Stimulated activated CD4-positive, alpha-beta T cell treated with anti-CD3 and anti-CD28 coated beads, Interleukin-4, amount 100 ng/mL, for 24 hours (primary cell): ENCODE data around the gene IL17REL.

Source experiments
- DNase-seq: peaks from one replicate; pipeline ENCODE4 v3.0.0-alpha.2; 2020

IL17REL gene

GRCh38 chr22:50012211-50013181 is at the start of gene IL17REL:
IL17REL (minus strand) TSS chr22:50012765; CDS start chr22:50012646, 119 bp downstream.
- DNase-seq = no peak

- DNase-seq = no peak
Observed at GRCh38 chr22:50061824-50062355, 49.3 kb upstream of the IL17REL start.

GRCh38 chr22:50061141-50061823 is 48.7 kb upstream of the IL17REL start:
- DNase-seq = no peak

DNA sequence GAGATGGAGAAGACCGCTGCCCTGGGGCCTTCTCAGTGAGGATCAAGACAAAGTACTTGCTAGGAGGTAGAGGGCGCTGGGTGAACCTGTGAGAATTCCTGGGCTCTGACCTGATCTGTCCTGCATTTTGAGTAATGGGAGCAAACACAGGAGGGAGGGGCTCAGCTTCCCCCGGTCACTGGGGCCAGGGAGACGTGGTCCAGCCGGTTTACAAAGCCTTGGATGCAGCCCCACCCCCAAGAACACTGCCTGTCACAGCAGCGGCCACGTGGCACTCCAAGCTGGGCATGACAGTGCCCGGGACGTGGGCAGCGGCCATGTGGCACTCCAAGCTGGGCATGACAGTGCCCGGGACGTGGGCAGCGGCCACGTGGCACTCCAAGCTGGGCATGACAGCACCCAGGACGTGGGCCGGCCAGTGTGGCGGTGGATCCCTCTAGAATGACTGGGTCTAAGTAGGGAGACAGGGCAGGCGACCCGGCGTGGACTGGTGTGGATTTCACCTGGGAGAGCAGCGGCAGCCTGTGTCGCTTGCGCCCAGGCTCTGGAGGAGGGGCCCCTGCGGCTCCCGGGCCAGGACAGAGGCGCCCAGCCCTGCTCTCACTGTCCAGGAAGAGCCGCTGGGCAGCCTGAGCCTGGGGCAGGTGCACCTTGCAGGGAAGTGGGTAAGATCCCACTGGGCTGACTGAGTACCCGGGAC is 48.0 kb upstream of the IL17REL start:
- DNase-seq = no peak

DNA sequence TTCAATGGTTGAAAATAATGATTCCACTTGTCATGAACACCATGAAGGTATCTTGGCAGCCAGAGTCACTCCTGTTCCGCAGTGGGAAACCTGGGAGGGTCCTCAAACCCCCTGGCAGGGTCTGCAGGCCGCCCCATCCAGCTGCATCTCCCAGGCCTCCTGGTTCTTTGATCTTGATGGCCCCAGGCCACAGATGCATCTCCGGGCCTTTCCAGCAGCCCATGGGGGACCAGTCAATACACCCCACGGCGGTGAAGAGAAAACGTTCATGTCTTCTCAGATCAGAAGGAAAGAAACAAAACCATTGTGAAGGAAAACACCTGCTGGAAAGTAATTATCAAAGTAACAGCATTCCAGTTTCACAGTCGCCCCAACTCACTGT is 47.3 kb upstream of the IL17REL start:
- DNase-seq = no peak

- no peak for DNase-seq
Observed at GRCh38 chr22:50058906-50059880, 46.6 kb upstream of the IL17REL start.

DNA sequence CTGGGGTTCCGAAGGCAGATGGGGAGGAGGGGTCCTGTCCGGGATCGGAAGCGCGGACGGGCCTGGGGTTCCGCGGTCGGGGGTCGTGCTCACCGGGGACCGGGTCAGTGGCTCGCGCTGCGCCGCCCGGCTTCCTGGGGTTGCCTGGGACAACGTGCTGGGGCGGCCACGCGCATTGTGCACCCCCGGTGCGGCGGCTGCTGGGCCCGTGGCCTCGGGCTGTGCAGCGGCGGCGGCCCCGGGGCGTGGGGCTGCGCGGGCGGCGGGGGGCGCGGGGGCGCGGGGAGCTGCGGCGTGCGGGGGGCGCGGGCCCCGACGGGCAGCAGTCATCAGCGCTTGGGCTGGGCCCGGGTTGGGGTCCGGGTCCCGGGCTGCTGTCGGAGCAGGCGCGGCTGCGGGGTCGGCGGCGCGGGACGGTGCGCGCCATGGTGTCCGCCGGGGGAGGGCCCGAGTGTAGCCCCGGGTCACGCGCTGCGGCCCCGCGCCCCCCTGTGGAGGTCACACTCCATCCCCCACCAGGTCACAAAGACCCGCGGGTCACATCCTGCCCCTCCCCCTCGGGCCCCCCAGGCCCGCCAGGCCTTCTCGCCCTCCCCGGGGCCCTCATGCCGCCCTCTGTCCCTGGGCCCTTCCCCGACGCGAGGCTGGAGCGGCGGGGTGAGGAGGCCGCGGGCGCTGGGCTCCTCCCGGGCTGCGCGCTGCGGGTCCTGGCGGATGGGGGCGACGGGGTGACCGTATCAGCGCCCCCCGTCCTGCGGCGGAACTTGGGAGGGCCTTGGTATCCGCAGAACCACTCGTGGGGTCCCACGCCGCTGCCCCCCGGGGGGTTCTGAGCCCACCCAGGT is 45.7 kb upstream of the IL17REL start, which contains the start of gene TTLL8:
Gene TTLL8 (minus strand): TSS at position 238 of the 845 bp plus-strand sequence.
- no peak for DNase-seq

DNA sequence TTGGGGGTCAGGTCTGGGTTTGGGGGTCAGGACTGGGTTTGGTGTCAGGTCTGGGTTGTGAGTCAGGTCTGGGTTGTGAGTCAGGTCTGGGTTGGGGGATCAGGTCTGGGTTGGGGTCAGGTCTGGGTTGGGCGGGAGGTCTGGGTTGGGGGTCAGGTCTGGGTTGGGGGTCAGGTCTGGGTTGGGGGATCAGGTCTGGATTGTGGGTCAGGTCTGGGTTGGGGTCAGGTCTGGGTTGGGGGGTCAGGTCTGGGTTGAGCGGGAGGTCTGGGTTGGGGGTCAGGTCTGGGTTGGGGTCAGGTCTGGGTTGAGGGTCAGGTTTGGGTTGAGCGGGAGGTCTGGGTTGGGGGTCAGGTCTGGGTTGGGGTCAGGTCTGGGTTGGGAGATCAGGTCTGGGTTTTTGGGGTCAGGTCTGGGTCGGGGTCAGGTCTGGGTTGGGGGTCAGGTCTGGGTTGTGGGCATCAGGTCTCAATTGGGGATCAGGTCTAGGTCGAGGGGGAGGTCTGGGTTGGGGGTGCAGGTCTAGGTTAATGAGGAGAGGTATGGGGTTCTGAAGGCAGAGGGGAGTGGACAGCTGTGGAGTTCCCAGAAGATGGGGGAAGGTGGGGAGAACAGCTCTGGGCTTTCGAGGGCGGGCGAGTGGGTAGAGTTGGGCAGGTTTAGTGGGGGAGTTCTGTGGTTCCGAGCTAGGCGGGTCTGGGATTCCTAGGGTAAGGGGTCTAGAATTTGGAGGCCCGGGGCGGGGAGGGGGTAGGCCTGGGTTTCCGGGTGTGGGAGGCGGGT is 44.9 kb upstream of the IL17REL start:
- no peak for DNase-seq

- DNase-seq = no peak
Observed at GRCh38 chr22:50056214-50056972, 43.8 kb upstream of the IL17REL start.

- no peak for DNase-seq
Observed at GRCh38 chr22:50053861-50054260, 41.3 kb upstream of the IL17REL start.

GRCh38 chr22:50051930-50052329 is 39.4 kb upstream of the IL17REL start:
- no peak for DNase-seq

- DNase-seq = no peak
Observed at GRCh38 chr22:50049299-50050195, 37.0 kb upstream of the IL17REL start.

DNA sequence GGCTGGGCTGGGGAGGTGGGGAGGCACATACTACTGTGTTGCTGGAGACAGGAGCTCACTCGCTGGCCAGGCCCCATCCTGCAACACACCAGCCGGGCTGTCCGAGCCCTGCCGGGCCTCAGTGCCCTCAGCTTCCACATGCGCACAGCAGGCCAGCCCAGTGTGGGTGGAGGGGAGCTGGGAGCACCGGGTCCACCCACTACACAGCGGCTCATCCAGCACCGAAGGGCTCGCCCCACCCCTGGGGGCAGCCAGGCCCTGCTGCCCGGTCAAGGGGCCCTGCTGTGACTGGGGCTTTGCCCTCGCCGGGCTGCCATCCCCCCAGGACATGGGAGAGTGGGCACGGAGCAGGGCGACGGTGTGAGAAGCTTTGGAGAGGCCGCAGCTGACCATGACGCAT is 36.3 kb upstream of the IL17REL start:
- DNase-seq = no peak

- DNase-seq = no peak
Observed at GRCh38 chr22:50048061-50048765, 35.6 kb upstream of the IL17REL start.

DNA sequence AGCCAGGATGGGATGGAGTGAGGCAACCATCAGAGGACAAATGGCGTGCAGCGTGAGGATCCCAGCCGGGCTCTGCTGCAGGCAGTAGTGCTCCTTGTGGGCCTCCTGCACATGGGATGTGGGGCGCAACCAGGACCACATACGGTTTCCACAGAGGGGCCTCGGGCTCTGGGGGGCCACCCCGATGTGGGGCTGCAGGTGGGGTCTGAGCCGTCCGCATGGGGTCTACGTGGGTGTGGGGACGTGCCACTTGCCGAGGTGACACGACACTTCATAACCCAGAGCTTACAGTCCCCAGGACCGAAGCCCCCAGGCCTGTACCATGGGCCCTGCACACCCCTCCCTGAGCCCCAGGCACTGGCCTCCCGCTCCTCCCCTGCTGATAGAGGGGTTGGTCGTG is 34.8 kb upstream of the IL17REL start:
- no peak for DNase-seq

DNA sequence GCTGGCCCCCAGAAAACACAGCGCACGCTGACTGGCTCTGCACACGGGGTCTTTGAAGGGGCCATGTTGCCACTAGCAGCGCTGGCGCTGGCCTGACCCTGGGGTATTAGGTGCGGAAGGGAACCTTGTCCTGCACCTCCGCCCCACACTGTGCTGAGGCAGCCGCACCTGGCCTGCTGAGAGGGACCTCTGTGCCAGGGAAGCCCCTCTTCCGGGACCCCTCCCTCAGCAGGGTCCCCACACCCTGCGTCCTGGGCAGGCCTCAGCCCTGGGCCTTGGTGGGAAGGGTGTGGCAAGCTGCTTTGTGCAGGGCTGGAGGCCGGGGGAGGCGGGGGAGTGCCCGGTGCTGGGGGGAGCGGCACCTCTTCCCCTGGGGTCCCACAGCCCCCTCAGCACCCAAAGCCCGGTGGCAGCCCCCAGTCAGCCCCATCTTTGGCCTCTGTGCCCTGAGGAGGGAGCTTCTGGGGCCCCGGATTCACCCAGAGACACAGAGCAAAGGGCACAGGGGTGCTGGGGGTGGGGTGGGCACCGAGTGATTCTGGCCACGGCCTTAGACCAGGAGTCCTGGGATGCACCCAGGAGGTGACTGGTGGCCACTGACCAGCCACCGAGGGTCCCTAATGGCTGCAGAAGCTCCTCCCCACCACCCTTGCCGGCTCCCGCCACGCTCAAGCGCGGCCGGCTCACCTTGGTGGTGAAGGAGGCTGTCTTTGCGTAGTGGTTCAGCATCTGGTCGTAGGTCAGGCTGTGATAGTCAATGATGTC is 34.1 kb upstream of the IL17REL start:
- DNase-seq = no peak

- no peak for DNase-seq
Observed at GRCh38 chr22:50046019-50046415, 33.5 kb upstream of the IL17REL start.
